Tibial nerve (tissue), 3 donors: ENCODE results near the gene SLC25A34.

ENCODE experiments used
- EP300 ChIP-seq, 2 donors: sonication (generic); formaldehyde crosslinking; IDR thresholded peaks; one replicate each; pipeline ENCODE4 v1.6.1; 2017; ENCODE audit warnings: antibody characterized with exemption in 2 of 2, mild to moderate bottlenecking in 1 of 2
- POLR2A ChIP-seq, 2 donors: fragments of 450-650 bp; IDR thresholded peaks; one replicate each; pipeline ENCODE4 v1.6.1; 2017; ENCODE audit warnings: antibody characterized with exemption in 2 of 2, mild to moderate bottlenecking in 2 of 2, moderate library complexity in 2 of 2

- TF ChIP-seq EP300 (IDR thresholded peaks at IDR 0.05) (no peak), POLR2A (IDR thresholded peaks at IDR 0.05) (no peak)
Observed at GRCh38 chr1:15726508-15726907, 9.6 kb upstream of the SLC25A34 start.
